OCI-LY3 (cell line): ENCODE results near the gene KRTAP9-1.
"Not testable (repeated sequence)": the region's sequence is repeated elsewhere in the genome, so short reads cannot be mapped to it uniquely, and the experiment has no call there.

ENCODE experiments used
- H2AFZ ChIP-seq: fragments of 200-600, 300-600 bp; shearing (Covaris generic); 2 replicates; pipeline ENCODE4 v1.6.0; 2014; ENCODE audit warnings: antibody characterized with exemption, low read depth, low read length
- H3K27ac ChIP-seq: fragments of 200-600, 300-600 bp; sonication (generic); 2 replicates; pipeline ENCODE4 v1.5.1; 2014; ENCODE audit warnings: mild to moderate bottlenecking, low read length, moderate library complexity, mixed read lengths
- H3K27me3 ChIP-seq: fragments of 200-600, 300-600 bp; sonication (generic); 2 replicates; pipeline ENCODE4 v1.6.1; 2014; ENCODE audit warnings: low read depth, low read length, mixed read lengths
- H3K36me3 ChIP-seq: fragments of 200-600, 300-600 bp; sonication (generic); replicated peaks from 2 replicates; pipeline ENCODE3; 2014; ENCODE audit warnings: low read depth, low read length, mixed read lengths
- H3K4me1 ChIP-seq: fragments of 300-600, 200-600 bp; sonication (generic); 2 replicates; pipeline ENCODE4 v1.6.1; 2014; ENCODE audit warnings: low read length, mixed read lengths
- H3K4me2 ChIP-seq: fragments of 200-600, 300-600 bp; sonication (generic); 2 replicates; pipeline ENCODE4 v1.6.1; 2014; ENCODE audit warnings: low read length, mixed read lengths
- H3K4me3 ChIP-seq: fragments of 300-600, 200-600 bp; sonication (generic); 2 replicates; pipeline ENCODE4 v1.5.1; 2014; ENCODE audit warnings: antibody characterized with exemption, mild to moderate bottlenecking, low read length, moderate library complexity
- H3K79me2 ChIP-seq: fragments of 300-600, 200-600 bp; shearing (Covaris generic); 2 replicates; pipeline ENCODE4 v1.6.1; 2014; ENCODE audit warnings: mild to moderate bottlenecking, low read length, mixed read lengths
- H3K9ac ChIP-seq: fragments of 300-600, 200-600 bp; shearing (Covaris generic); 2 replicates; pipeline ENCODE4 v1.6.0; 2014; ENCODE audit warnings: mild to moderate bottlenecking, low read length, moderate library complexity
- H3K9me3 ChIP-seq: fragments of 200-600, 300-600 bp; shearing (Covaris generic); 2 replicates; pipeline ENCODE4 v1.6.1; 2014; ENCODE audit warnings: low read length, mixed read lengths; ENCODE audit not compliant: insufficient read depth
- H4K20me1 ChIP-seq: fragments of 200-600, 300-600 bp; sonication (generic); 2 replicates; pipeline ENCODE4 v1.6.1; 2016; ENCODE audit warnings: low read length, mixed read lengths; ENCODE audit not compliant: insufficient read depth
- CTCF ChIP-seq: fragments of 200-600, 300-600 bp; sonication (generic); IDR thresholded peaks from 2 replicates; pipeline ENCODE4 v1.5.1; 2014; ENCODE audit warnings: antibody characterized with exemption, low read length, low read depth
- EZH2phosphoT487 ChIP-seq: fragments of 200-600 bp; shearing (Covaris generic); IDR thresholded peaks from 2 replicates; pipeline ENCODE4 v1.6.1; 2018; ENCODE audit warnings: antibody characterized with exemption, mixed run types, low read depth

KRTAP9-1 gene

DNA sequence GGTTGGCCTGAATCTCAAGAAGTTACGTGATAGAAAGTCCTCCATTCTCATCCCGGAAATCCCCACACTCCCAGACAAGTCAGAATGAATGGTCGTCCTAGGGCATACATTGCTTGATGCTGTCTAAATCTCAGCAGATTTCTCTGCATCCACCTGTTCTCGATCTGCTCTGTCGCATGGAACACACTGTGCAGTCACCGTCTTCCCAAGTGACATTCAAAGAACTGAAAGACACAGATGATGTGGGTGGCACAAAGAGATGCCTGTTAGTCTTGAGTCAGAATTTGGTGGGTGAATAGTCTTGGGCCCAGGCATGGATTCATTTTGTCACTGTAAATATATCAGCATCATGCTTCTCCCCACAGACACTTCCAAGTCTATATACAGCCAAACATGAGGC is 42.0 kb downstream of the KRTAP9-1 start:
- Histone ChIP-seq H3K36me3 (no peaks in the 10 kb centered on the region), H4K20me1 (no peaks in the 10 kb centered on the region), H3K9ac (no peak overlapping the region), H3K79me2 (no peaks in the 10 kb centered on the region), H3K4me1 (no peaks in the 10 kb centered on the region), H3K9me3 (no peaks in the 10 kb centered on the region), H3K4me2 (no peak overlapping the region), H3K27ac (no peak overlapping the region), H3K4me3 (no peak overlapping the region), H2AFZ (no peak overlapping the region), H3K27me3 (peaks cover 37% of the 10 kb centered on the region)
- TF ChIP-seq EZH2phosphoT487 (no peak), CTCF (no peak)

DNA sequence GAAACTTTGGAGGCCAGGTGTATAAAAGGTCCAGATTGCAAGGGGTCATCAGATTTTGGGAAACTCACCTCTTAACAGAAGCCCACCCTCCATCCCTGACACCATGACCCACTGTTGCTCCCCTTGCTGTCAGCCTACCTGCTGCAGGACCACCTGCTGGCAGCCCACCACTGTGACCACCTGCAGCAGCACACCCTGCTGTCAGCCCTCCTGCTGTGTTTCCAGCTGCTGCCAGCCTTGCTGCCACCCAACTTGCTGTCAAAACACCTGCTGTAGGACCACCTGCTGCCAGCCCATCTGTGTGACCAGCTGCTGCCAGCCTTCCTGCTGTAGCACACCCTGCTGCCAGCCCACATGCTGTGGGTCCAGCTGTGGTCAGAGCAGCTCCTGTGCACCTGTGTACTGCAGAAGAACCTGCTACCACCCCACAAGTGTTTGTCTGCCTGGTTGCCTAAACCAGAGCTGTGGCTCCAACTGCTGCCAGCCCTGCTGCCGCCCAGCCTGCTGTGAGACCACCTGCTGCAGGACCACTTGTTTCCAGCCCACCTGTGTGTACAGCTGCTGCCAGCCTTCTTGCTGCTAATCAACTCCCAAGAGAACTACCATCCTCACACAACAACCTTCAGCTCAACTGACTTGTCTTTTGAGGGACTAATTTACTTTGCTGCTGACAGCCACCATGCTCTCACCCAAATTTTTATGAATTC is 42.9 kb downstream of the KRTAP9-1 start, which contains the start of gene KRTAP9-3:
KRTAP9-3 (plus strand) TSS at position 51 of the 707 bp plus-strand sequence; CDS start at position 104, 53 bp downstream.
- H2AFZ ChIP-seq, H3K9ac ChIP-seq, H3K36me3 ChIP-seq, H3K27ac ChIP-seq, H3K79me2 ChIP-seq, H3K4me3 ChIP-seq, H3K4me1 ChIP-seq, H3K9me3 ChIP-seq, H4K20me1 ChIP-seq, H3K4me2 ChIP-seq: not testable (repeated sequence)
- peaks cover 40% of the 10 kb centered on the region for H3K27me3 ChIP-seq

- H3K9ac ChIP-seq, H3K4me1 ChIP-seq, H3K79me2 ChIP-seq: not testable (repeated sequence)
Measured at GRCh38 chr17:41237116-41237515, 47.4 kb downstream of the KRTAP9-1 start.

DNA sequence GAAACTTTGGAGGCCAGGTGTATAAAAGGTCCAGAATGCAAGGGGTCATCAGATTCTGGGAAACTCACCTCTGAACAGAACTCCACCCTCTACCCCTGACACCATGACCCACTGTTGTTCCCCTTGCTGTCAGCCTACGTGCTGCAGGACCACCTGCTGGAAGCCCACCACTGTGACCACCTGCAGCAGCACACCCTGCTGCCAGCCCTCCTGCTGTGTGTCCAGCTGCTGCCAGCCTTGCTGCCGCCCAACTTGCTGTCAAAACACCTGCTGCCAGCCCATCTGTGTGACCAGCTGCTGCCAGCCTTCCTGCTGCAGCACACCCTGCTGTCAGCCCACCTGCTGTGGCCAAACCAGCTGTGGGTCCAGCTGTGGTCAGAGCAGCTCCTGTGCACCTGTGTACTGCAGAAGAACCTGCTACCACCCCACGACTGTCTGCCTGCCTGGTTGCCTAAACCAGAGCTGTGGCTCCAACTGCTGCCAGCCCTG is 48.3 kb downstream of the KRTAP9-1 start, which contains the start of gene KRTAP9-8:
KRTAP9-8 (plus strand) TSS at position 51 of the 489 bp plus-strand sequence; CDS start at position 104, 53 bp downstream.
- H3K9ac ChIP-seq, H3K79me2 ChIP-seq, H3K4me3 ChIP-seq, H3K9me3 ChIP-seq, H3K27ac ChIP-seq, H4K20me1 ChIP-seq, H3K4me1 ChIP-seq, H3K36me3 ChIP-seq, H2AFZ ChIP-seq, H3K4me2 ChIP-seq: not testable (repeated sequence)
- peaks cover 18% of the 10 kb centered on the region for H3K27me3 ChIP-seq

More at GRCh38 chr17:41237116-41237515, 47.4 kb downstream of the KRTAP9-1 start:
- not testable (repeated sequence) for H3K9me3 ChIP-seq, H4K20me1 ChIP-seq, H2AFZ ChIP-seq, H3K4me3 ChIP-seq, H3K4me2 ChIP-seq, H3K27ac ChIP-seq, H3K36me3 ChIP-seq
- H3K27me3 ChIP-seq, result peaks cover 21% of the 10 kb centered on the region
